ENCODE measurements around the gene DSCAML1. TPM values are rescaled to one million over a fixed set of nuclear protein-coding genes. Genes with fewer than 3 reads are reported as not detected.

Gene DSCAML1
- total and polyA plus RNA-seq, 4 donors, result 0.18 to 1.5 (median 1.1) TPM

DNA sequence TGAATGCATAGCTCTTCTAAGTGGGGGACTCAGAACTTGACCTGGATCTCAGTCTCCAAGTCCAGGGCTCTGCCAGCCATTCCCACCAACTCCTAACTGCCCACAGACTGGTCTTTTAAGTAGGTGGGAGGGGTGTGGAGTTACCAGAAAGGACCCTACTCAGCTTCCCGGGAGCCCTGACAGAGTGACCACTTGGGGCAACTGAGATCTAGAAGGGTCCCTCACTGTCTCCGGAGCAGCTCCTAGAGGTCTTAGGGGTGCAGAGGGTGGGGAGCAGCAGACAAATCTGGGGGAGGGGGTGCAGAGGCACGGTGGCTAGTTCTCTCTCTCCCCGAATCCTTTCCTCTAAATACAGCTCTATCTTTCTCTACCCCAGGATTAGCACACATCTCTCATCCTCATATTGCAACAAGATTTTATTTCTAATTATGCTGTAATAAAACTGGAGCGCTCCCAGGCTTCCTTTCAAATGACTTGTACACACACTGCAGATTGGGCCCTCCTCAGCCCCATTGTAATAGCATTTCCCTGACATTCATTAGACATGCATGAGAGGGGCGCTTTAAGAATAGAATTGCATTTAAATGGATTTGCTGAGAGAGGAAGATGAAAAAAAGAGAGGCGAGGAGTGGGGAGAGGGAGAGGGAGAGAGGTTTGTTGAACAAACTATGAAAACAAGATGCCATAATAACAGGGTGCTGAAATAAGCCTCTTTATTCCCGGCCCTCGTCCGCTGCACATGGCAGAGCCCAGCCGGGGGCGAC is 250.4 kb downstream of the DSCAML1 start:
- WGBS, 2 donors, result 82 to 89% methylated on average over 12 of the region's 12 CpGs
- Histone ChIP-seq H3K4me1 (ENCODE audit: control insufficient read depth in 5 of 5, insufficient read depth in 5 of 5, low read length in 5 of 5) (no peaks in the 10 kb centered on the region), H3K36me3 (ENCODE audit: control insufficient read depth in 4 of 4, insufficient read depth in 4 of 4, low read length in 4 of 4) (no peaks in the 10 kb centered on the region), H3K9ac (ENCODE audit: insufficient read depth in 1 of 2, low read length in 2 of 2) (no peak overlapping the region), H3K27me3 (ENCODE audit: control insufficient read depth in 3 of 3, insufficient read depth in 3 of 3, low read length in 2 of 3) (peaks cover 0 to 2% (median 0%) of the 10 kb centered on the region in 3 donors), H3K27ac (ENCODE audit: low read depth in 1 of 2, low read length in 1 of 2) (no peak overlapping the region), H3K9me3 (ENCODE audit: control insufficient read depth in 4 of 4, insufficient read depth in 3 of 4, low read length in 3 of 4) (peaks cover 0 to 12% (median 0%) of the 10 kb centered on the region in 4 donors), H3K4me3 (no peak overlapping the region)
- ATAC-seq (ENCODE audit: insufficient read depth, low FRiP score) (no peak), DNase-seq (no peak)
- TF ChIP-seq, protein P1, sequence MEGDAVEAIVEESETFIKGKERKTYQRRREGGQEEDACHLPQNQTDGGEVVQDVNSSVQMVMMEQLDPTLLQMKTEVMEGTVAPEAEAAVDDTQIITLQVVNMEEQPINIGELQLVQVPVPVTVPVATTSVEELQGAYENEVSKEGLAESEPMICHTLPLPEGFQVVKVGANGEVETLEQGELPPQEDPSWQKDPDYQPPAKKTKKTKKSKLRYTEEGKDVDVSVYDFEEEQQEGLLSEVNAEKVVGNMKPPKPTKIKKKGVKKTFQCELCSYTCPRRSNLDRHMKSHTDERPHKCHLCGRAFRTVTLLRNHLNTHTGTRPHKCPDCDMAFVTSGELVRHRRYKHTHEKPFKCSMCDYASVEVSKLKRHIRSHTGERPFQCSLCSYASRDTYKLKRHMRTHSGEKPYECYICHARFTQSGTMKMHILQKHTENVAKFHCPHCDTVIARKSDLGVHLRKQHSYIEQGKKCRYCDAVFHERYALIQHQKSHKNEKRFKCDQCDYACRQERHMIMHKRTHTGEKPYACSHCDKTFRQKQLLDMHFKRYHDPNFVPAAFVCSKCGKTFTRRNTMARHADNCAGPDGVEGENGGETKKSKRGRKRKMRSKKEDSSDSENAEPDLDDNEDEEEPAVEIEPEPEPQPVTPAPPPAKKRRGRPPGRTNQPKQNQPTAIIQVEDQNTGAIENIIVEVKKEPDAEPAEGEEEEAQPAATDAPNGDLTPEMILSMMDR (IDR thresholded peaks at IDR 0.05; ENCODE audit: control extremely low read depth, extremely low read depth), result no peak

DNA sequence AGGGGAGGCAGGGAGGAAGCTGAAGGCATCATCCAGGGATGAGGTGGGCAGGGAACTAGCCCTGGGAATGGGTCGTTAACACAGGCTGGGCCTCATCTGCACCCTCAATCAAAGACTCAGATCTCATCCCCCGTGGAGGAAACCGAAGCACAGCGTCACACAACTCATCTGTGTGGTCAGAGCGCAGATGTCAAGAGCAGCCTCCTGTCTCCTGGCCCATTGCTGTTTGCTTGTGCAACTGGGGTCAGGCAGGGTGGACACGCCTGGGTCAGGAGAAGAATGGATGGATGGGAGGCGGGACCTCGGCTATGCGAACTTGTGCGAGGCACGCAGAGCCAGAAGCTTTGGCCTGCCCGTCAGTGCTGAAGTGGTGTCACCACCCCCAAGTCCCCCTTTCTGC is 251.3 kb downstream of the DSCAML1 start:
- ATAC-seq (ENCODE audit: insufficient read depth, low FRiP score), result no peak
- no peak for DNase-seq
- peaks cover 0 to 2% (median 0%) of the 10 kb centered on the region in 3 donors for H3K27me3 ChIP-seq (ENCODE audit: control insufficient read depth in 3 of 3, insufficient read depth in 3 of 3, low read length in 2 of 3)
- no peak overlapping the region for H3K4me3 ChIP-seq
- TF ChIP-seq, protein P1 (IDR thresholded peaks at IDR 0.05; ENCODE audit: control extremely low read depth, extremely low read depth), result no peak
- H3K27ac ChIP-seq (ENCODE audit: low read depth in 1 of 2, low read length in 1 of 2), result no peak overlapping the region
- no peaks in the 10 kb centered on the region for H3K4me1 ChIP-seq (ENCODE audit: control insufficient read depth in 5 of 5, insufficient read depth in 5 of 5, low read length in 5 of 5)
- 89 to 94% methylated on average over 12 of the region's 12 CpGs for WGBS, 2 donors
- no peak overlapping the region for H3K9ac ChIP-seq (ENCODE audit: insufficient read depth in 1 of 2, low read length in 2 of 2)
- H3K36me3 ChIP-seq (ENCODE audit: control insufficient read depth in 4 of 4, insufficient read depth in 4 of 4, low read length in 4 of 4), result no peaks in the 10 kb centered on the region
- H3K9me3 ChIP-seq (ENCODE audit: control insufficient read depth in 4 of 4, insufficient read depth in 3 of 4, low read length in 3 of 4), result peaks cover 0 to 12% (median 0%) of the 10 kb centered on the region in 4 donors

DNA sequence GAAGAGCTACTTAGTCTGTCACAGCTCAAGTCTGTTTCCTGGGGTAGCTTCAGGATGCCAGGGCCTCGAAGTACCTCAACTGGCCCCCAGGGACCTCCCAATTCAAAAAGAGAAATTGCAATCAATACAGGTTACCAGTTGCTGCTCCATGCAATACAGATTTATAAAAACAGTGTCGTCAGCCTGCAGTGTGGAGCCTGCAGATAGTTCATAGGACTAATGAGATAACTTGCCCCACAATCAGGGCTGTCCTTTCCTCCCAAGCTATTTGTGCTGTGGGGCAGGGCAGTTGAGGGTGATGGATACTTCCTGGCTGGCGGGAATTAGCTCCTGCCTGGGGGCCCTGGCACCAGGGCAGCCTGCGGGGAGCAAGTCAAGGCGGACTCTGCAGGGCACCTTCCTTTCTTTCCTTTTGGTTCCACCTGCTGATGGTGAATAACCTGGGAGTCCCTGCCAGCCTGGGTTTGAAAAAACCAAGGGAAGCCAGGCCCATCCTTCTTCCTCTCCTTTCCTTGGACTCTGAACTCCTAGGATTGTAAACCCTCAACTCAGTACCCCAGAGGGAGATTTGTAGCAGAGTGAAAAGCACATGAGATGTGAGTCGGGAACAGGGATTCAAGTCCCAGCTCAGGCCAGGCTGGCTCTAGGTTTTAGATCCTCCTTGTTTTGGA is 252.8 kb downstream of the DSCAML1 start:
- no peaks in the 10 kb centered on the region for H3K36me3 ChIP-seq (ENCODE audit: control insufficient read depth in 4 of 4, insufficient read depth in 4 of 4, low read length in 4 of 4)
- H3K9me3 ChIP-seq (ENCODE audit: control insufficient read depth in 4 of 4, insufficient read depth in 3 of 4, low read length in 3 of 4), result peaks cover 0 to 12% (median 0%) of the 10 kb centered on the region in 4 donors
- DNase-seq (no peak), ATAC-seq (ENCODE audit: insufficient read depth, low FRiP score) (no peak)
- H3K27ac ChIP-seq (ENCODE audit: low read depth in 1 of 2, low read length in 1 of 2), result no peak overlapping the region
- WGBS, 2 donors, result 83 to 89% methylated on average over 6 of the region's 6 CpGs
- H3K4me3 ChIP-seq, result no peak overlapping the region
- H3K27me3 ChIP-seq (ENCODE audit: control insufficient read depth in 3 of 3, insufficient read depth in 3 of 3, low read length in 2 of 3), result no peaks in the 10 kb centered on the region
- H3K9ac ChIP-seq (ENCODE audit: insufficient read depth in 1 of 2, low read length in 2 of 2), result no peak overlapping the region
- TF ChIP-seq, protein P1 (IDR thresholded peaks at IDR 0.05; ENCODE audit: control extremely low read depth, extremely low read depth), result no peak
- H3K4me1 ChIP-seq (ENCODE audit: control insufficient read depth in 5 of 5, insufficient read depth in 5 of 5, low read length in 5 of 5), result no peaks in the 10 kb centered on the region
